K562 (cell line): ENCODE data around the gene HTR3B. TPM values are rescaled to one million over a fixed set of nuclear protein-coding genes. Genes with fewer than 3 reads are reported as not detected.

ENCODE experiments used
- ATAC-seq: fragments of 200-7000 bp; cut with Tn5 transposase; 3 replicates; pipeline ENCODE4 v1.9.1; 2020; ENCODE audit warnings: moderate library complexity
- BruUV-seq: library from RNA; stranded (reverse); fragments of 400-500 nt; replicated peaks from 2 replicates; lab custom pipeline; 2021; lab: Mats Ljungman, UMichigan
- CTCF ChIA-PET: fragments of 300-600 bp; formaldehyde crosslinking; extraction: SDS; loops from one replicate; lab custom pipeline; 2021; ENCODE audit warnings: low intra/inter-chr PET ratio; lab: Yijun Ruan, JAX
- POLR2A ChIA-PET: fragments of 300-600, 350-650 bp; sonication (Branson Sonifier 250); formaldehyde crosslinking; extraction: SDS; loops from one replicate; lab custom pipeline; 2021; ENCODE audit warnings: antibody characterized with exemption, inconsistent platforms; lab: Yijun Ruan, JAX
- DNase-seq, 4 experiments: peaks; one replicate each; pipeline versions ENCODE4 v3.0.0 to v3.0.0-alpha.2; 2011 to 2018; ENCODE audit warnings: low spot score in 3 of 4, mixed read lengths in 3 of 4; ENCODE audit errors: extremely low read depth in 1 of 4
- FAIRE-seq: peaks from 2 replicates; lab custom pipeline; 2011; peaks lifted over from hg19 to GRCh38; lab: Jason Lieb, UNC
- H2AFZ ChIP-seq: 2 replicates; pipeline ENCODE4 v1.6.0; 2011; ENCODE audit warnings: low read depth, low read length, control low read depth, inconsistent platforms
- H3K27ac ChIP-seq: fragments of 200-600 bp; 3 replicates; pipeline ENCODE4 v1.8.0; 2011; ENCODE audit warnings: low read depth, mild to moderate bottlenecking, control low read depth, inconsistent platforms, low read length, moderate library complexity, mixed read lengths; ENCODE audit errors: extremely low read depth
- H3K27me3 ChIP-seq, 2 experiments: fragments of 300-600 bp in 1 of 2; 2 replicates in 1 of 2; 3 replicates in 1 of 2; pipeline versions ENCODE4 v1.6.0 to v1.8.0; 2011; ENCODE audit warnings: inconsistent platforms in 2 of 2, low read length in 2 of 2, mild to moderate bottlenecking in 1 of 2, mixed read lengths in 1 of 2, moderate library complexity in 1 of 2; ENCODE audit not compliant: control insufficient read depth in 2 of 2, insufficient read depth in 2 of 2
- H3K36me3 ChIP-seq: fragments of 300-600 bp; 3 replicates; pipeline ENCODE4 v1.8.0; 2011; ENCODE audit warnings: mild to moderate bottlenecking, low read length, inconsistent platforms; ENCODE audit not compliant: control insufficient read depth, insufficient read depth
- H3K4me1 ChIP-seq, 2 experiments: fragments of 200-600 bp in 1 of 2; replicated peaks in 1 of 2; 2 replicates in 1 of 2; 3 replicates in 1 of 2; pipeline versions ENCODE4 v1.5.1 to v1.8.0; 2011; ENCODE audit warnings: inconsistent platforms in 2 of 2, low read length in 2 of 2, mild to moderate bottlenecking in 1 of 2, mixed read lengths in 1 of 2, moderate library complexity in 1 of 2; ENCODE audit not compliant: control insufficient read depth in 2 of 2, insufficient read depth in 2 of 2
- H3K4me2 ChIP-seq: 2 replicates; pipeline ENCODE4 v1.6.1; 2011; ENCODE audit warnings: low read length, control low read depth, inconsistent platforms, mixed read lengths; ENCODE audit not compliant: insufficient read depth
- H3K4me3 ChIP-seq: fragments of 200-600 bp; sonication (generic), shearing (Covaris generic); 2 replicates; pipeline ENCODE4 v1.5.1; 2016; ENCODE audit warnings: control low read depth, inconsistent platforms
- H3K79me2 ChIP-seq: fragments of 200-600 bp; 3 replicates; pipeline ENCODE4 v1.8.0; 2011; ENCODE audit warnings: low read length, inconsistent platforms; ENCODE audit not compliant: control insufficient read depth, insufficient read depth
- H3K9ac ChIP-seq, 2 experiments: 2 replicates each; pipeline versions ENCODE4 v1.6.0 to v1.6.1; 2011; ENCODE audit warnings: low read depth in 2 of 2, low read length in 2 of 2, control low read depth in 1 of 2, inconsistent platforms in 1 of 2, mild to moderate bottlenecking in 1 of 2, mixed read lengths in 1 of 2; ENCODE audit not compliant: insufficient read depth in 1 of 2
- H3K9me1 ChIP-seq: one replicate; pipeline ENCODE4 v1.6.0; 2011; ENCODE audit warnings: inconsistent platforms, mild to moderate bottlenecking, low read length, moderate library complexity; ENCODE audit not compliant: control insufficient read depth, insufficient read depth
- H3K9me3 ChIP-seq: replicated peaks from 2 replicates; pipeline ENCODE4 v1.5.1; 2011; ENCODE audit warnings: low read depth, low read length, inconsistent platforms; ENCODE audit not compliant: control insufficient read depth, insufficient read depth
- H4K20me1 ChIP-seq: replicated peaks from 2 replicates; pipeline ENCODE4 v1.6.1; 2011; ENCODE audit warnings: low read length, inconsistent platforms, mixed read lengths; ENCODE audit not compliant: control insufficient read depth, insufficient read depth
- BHLHE40 ChIP-seq: IDR thresholded peaks from 2 replicates; pipeline ENCODE4 v1.6.1; 2011; ENCODE audit warnings: low read length, improper control_type of control experiment
- CREM ChIP-seq: IDR thresholded peaks from 2 replicates; pipeline ENCODE4 v1.6.1; 2014; ENCODE audit warnings: antibody characterized with exemption, low read depth
- GATAD2A ChIP-seq: fragments of 450-650 bp; IDR thresholded peaks from 2 replicates; pipeline ENCODE4 v1.6.1; 2017
- HDAC2 ChIP-seq: fragments of 450-650 bp; IDR thresholded peaks from 2 replicates; pipeline ENCODE4 v1.6.1; 2016; ENCODE audit warnings: mild to moderate bottlenecking
- NFIX ChIP-seq: fragments of 250-450 bp; sonication (Bioruptor Pico); IDR thresholded peaks from 2 replicates; pipeline ENCODE4 v1.4.0; 2020; ENCODE audit warnings: low read depth, mild to moderate bottlenecking, moderate library complexity
- NR2F6 ChIP-seq: fragments of 450-650 bp; formaldehyde crosslinking; IDR thresholded peaks from 2 replicates; pipeline ENCODE4 v1.4.0; 2020; ENCODE audit warnings: mild to moderate bottlenecking
- RBM15 ChIP-seq: fragments of 200-400 bp; formaldehyde crosslinking; IDR thresholded peaks from 2 replicates; pipeline ENCODE4 v1.6.1; 2018; ENCODE audit warnings: mild to moderate bottlenecking, low read length, moderate library complexity; ENCODE audit not compliant: insufficient read depth
- ZNF561 ChIP-seq: fragments of 450-650 bp; formaldehyde crosslinking; conservative IDR thresholded peaks from 2 replicates; pipeline ENCODE4 v1.4.0; 2020; ENCODE audit warnings: mild to moderate bottlenecking, moderate library complexity
- ZNF57 ChIP-seq: fragments of 450-650 bp; formaldehyde crosslinking; IDR thresholded peaks from 2 replicates; pipeline ENCODE4 v1.4.0; 2020; ENCODE audit warnings: mild to moderate bottlenecking, moderate library complexity
- ZNF668 ChIP-seq: fragments of 250-450 bp; sonication (Bioruptor Pico); IDR thresholded peaks from 2 replicates; pipeline ENCODE4 v1.8.0; 2022; ENCODE audit warnings: mild to moderate bottlenecking, inconsistent platforms
- WGBS: fragments of 100-300 bp; shearing (Covaris generic); methylation state at CpG from one replicate; pipeline ENCODE4 v1.1.6; 2016; ENCODE audit warnings: low coverage, mixed read lengths; ENCODE audit not compliant: insufficient coverage; ENCODE audit errors: missing lambda C conversion rate; 5-methylcytosine and 5-hydroxymethylcytosine counted together
- in situ Hi-C: fragments of 300-500 bp; cut with MboI; formaldehyde crosslinking; loops from 4 replicates; pipeline ENCODE4 v1.15.0; 2018; ENCODE audit warnings: inconsistent platforms, mixed read lengths
- intact Hi-C: fragments of 100-400 bp; cut with micrococcal nuclease; formaldehyde crosslinking; loops from 2 replicates; pipeline ENCODE4 v1.14.2; 2022
- polyA plus RNA-seq, 8 experiments: library from polyadenylated mRNA; depleted of rRNA in 4 of 8; stranded (reverse) in 5 of 8; unstranded in 3 of 8; fragments of >200 nt; fragmentation: Nextera tagmentation in 2 of 8; fragmentation: Illumina TruSeq in 1 of 8; extraction: Ambion mirVana in 2 of 8; extraction: Trizol in 1 of 8; gene quantifications; 2 replicates each; pipeline versions ENCODE4 v1.2.1 to v1.2.3, GENCODE V29; 2011 to 2014; ENCODE audit warnings: inconsistent platforms in 1 of 8, missing spikeins in 1 of 8
- total RNA-seq, 7 experiments: library from RNA; depleted of rRNA in 6 of 7; stranded (reverse); fragments of >200 nt in 6 of 7; fragmentation: Illumina TruSeq in 2 of 7; extraction: Trizol in 2 of 7; gene quantifications; 2 replicates each; pipeline versions ENCODE4 v1.2.1 to v1.2.3, GENCODE V29; 2011 to 2021; ENCODE audit warnings: low replicate concordance in 1 of 7
- TF ChIP-seq, protein P1 (sequence below): IDR thresholded peaks from 2 replicates; pipeline ENCODE4 v1.6.1; 2014; ENCODE audit warnings: antibody characterized with exemption
- TF ChIP-seq, protein P2 (sequence below), 3 experiments: IDR thresholded peaks in 2 of 3; conservative IDR thresholded peaks in 1 of 3; 2 replicates each; pipeline ENCODE4 v1.5.1; 2011 to 2012; ENCODE audit warnings: low read length in 3 of 3, mild to moderate bottlenecking in 3 of 3, control low read depth in 2 of 3, improper control_type of control experiment in 1 of 3, inconsistent platforms in 1 of 3, low read depth in 1 of 3, mixed read lengths in 1 of 3, moderate library complexity in 1 of 3; ENCODE audit not compliant: insufficient read depth in 2 of 3

The HTR3B gene
- total and polyA plus RNA-seq, 9 of the 15 experiments (the other 6 are each of a cell fraction or from before 2014, with no cell fraction given), result not detected

DNA sequence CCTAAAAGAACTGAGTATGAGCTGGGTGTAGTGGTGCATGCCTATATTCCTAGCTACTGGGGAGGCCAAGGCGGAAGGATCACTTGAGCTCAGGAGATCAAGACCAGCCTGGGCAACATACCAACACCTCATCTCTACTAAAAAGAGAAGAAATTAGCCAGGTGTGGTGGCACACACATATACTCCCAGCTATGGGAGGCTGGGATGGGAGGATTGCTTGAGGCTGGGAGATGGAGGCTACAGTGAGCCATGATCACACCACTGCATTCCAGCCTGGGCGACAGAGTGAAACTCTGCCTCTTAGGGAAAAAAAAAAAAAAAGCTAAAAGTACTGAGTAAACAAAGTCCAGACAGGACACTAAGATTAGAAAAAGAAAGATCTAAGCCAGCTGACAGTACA lies 3.5 kb upstream of the HTR3B start:
- no peak for DNase-seq
- BruUV-seq, result no TSS peak
- POLR2A ChIA-PET, result interaction anchor here (1.3 kb wide), 1 partner anchor 12 kb away, joined by 3 read pairs; no protein-coding TSS in a partner anchor

More for the DNA sequence above, 3.5 kb upstream of the HTR3B start:
- H3K9me1 ChIP-seq, result no peaks in the 10 kb centered on the region
- no peak for ATAC-seq
- 0% methylated on average over 1 of the region's 2 CpGs for WGBS
- no peaks in the 10 kb centered on the region for H3K36me3 ChIP-seq
- no peak for FAIRE-seq
- in situ Hi-C loops, result no loop called here
- no peaks in the 10 kb centered on the region; the same call in 1 of the 2 replicates for H4K20me1 ChIP-seq
- no peak overlapping the region for H3K4me3 ChIP-seq
- H3K27ac ChIP-seq, result no peak overlapping the region
- peaks cover 9 to 12% of the 10 kb centered on the region in 2 experiments; a peak in 3 of 5 replicates for H3K27me3 ChIP-seq
- CTCF ChIA-PET, result no interaction called here
- H3K4me2 ChIP-seq, result no peak overlapping the region
- H3K9me3 ChIP-seq, result no peaks in the 10 kb centered on the region
- no peak for TF ChIP-seq NR2F6 (CRISPR knock-in tag)
- no peak for TF ChIP-seq ZNF668
- TF ChIP-seq ZNF57, result no peak
- TF ChIP-seq NFIX, result no peak
- TF ChIP-seq CREM, result no peak
- TF ChIP-seq, protein P1, sequence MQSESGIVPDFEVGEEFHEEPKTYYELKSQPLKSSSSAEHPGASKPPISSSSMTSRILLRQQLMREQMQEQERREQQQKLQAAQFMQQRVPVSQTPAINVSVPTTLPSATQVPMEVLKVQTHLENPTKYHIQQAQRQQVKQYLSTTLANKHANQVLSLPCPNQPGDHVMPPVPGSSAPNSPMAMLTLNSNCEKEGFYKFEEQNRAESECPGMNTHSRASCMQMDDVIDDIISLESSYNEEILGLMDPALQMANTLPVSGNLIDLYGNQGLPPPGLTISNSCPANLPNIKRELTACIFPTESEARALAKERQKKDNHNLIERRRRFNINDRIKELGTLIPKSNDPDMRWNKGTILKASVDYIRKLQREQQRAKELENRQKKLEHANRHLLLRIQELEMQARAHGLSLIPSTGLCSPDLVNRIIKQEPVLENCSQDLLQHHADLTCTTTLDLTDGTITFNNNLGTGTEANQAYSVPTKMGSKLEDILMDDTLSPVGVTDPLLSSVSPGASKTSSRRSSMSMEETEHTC, result no peak
- no peak for TF ChIP-seq BHLHE40
- TF ChIP-seq ZNF561 (CRISPR knock-in tag), result no peak
- no peak for TF ChIP-seq GATAD2A
- TF ChIP-seq RBM15, result no peak
- TF ChIP-seq HDAC2, result no peak
- TF ChIP-seq, protein P2, sequence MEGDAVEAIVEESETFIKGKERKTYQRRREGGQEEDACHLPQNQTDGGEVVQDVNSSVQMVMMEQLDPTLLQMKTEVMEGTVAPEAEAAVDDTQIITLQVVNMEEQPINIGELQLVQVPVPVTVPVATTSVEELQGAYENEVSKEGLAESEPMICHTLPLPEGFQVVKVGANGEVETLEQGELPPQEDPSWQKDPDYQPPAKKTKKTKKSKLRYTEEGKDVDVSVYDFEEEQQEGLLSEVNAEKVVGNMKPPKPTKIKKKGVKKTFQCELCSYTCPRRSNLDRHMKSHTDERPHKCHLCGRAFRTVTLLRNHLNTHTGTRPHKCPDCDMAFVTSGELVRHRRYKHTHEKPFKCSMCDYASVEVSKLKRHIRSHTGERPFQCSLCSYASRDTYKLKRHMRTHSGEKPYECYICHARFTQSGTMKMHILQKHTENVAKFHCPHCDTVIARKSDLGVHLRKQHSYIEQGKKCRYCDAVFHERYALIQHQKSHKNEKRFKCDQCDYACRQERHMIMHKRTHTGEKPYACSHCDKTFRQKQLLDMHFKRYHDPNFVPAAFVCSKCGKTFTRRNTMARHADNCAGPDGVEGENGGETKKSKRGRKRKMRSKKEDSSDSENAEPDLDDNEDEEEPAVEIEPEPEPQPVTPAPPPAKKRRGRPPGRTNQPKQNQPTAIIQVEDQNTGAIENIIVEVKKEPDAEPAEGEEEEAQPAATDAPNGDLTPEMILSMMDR (IDR thresholded peaks at IDR 0.05 in 2 of 3, conservative IDR thresholded peaks at IDR 0.05 in 1 of 3; ENCODE audit: insufficient read depth in 2 of 3, low read depth in 1 of 3, low read length in 3 of 3), result no peak
- H3K4me1 ChIP-seq, result no peaks in the 10 kb centered on the region; a peak in 1 of 5 replicates
- H3K9ac ChIP-seq, result no peak overlapping the region
- H3K79me2 ChIP-seq, result no peaks in the 10 kb centered on the region
- H2AFZ ChIP-seq, result no peak overlapping the region
- intact Hi-C loops, result no loop called here
